PC-3 (cell line): Measurements from ENCODE around the gene RTF1. TPM values are rescaled to one million over a fixed set of nuclear protein-coding genes. Genes with fewer than 3 reads are reported as not detected.

ENCODE experiments used
- ATAC-seq: fragments of 200-7000 bp; cut with Tn5 transposase; 2 replicates; pipeline ENCODE4 v1.9.1; 2020; ENCODE audit warnings: mild to moderate bottlenecking, moderate library complexity
- BruUV-seq: library from RNA; stranded (reverse); fragments of 400-500 nt; replicated peaks from 2 replicates; lab custom pipeline; 2021; lab: Mats Ljungman, UMichigan
- CTCF ChIA-PET: fragments of 300-600 bp; sonication (Branson Sonifier 250); formaldehyde crosslinking; loops from one replicate; lab custom pipeline; 2022; ENCODE audit warnings: antibody characterized with exemption; lab: Charles Lee
- POLR2A ChIA-PET: fragments of 300-600 bp; sonication (Branson Sonifier 250); formaldehyde crosslinking; loops from one replicate; lab custom pipeline; 2022; ENCODE audit warnings: antibody characterized with exemption; ENCODE audit not compliant: unreplicated experiment; lab: Charles Lee
- DNase-seq: peaks from one replicate; pipeline ENCODE4 v3.0.0-alpha.2; 2015
- H2AFZ ChIP-seq: fragments of 300-600 bp; sonication (generic); 2 replicates; pipeline ENCODE4 v1.6.0; 2016; ENCODE audit warnings: antibody characterized with exemption, low read length
- H3F3A ChIP-seq: fragments of 300-600 bp; sonication (generic); one replicate; pipeline ENCODE4 v1.6.0; 2017; ENCODE audit warnings: antibody characterized with exemption, low read length, control low read depth, mild to moderate bottlenecking; ENCODE audit not compliant: unreplicated experiment
- H3K27ac ChIP-seq: fragments of 300-600 bp; sonication (generic); 2 replicates; pipeline ENCODE4 v1.5.1; 2016; ENCODE audit warnings: mild to moderate bottlenecking, low read length
- H3K27me3 ChIP-seq: fragments of 300-600 bp; sonication (generic); 2 replicates; pipeline ENCODE4 v1.6.1; 2016; ENCODE audit warnings: low read length, mixed read lengths
- H3K36me3 ChIP-seq: fragments of 300-600 bp; sonication (generic); 2 replicates; pipeline ENCODE4 v1.6.1; 2016; ENCODE audit warnings: low read depth, mixed run types, low read length, mixed read lengths
- H3K4me1 ChIP-seq: fragments of 300-600 bp; sonication (generic); 2 replicates; pipeline ENCODE4 v1.5.1; 2016; ENCODE audit warnings: low read length; ENCODE audit not compliant: insufficient read depth
- H3K4me2 ChIP-seq: fragments of 300-600 bp; sonication (generic); 2 replicates; pipeline ENCODE4 v1.6.0; 2016; ENCODE audit warnings: low read length
- H3K4me3 ChIP-seq: fragments of 300-600 bp; sonication (generic); 2 replicates; pipeline ENCODE4 v1.5.1; 2016; ENCODE audit warnings: mild to moderate bottlenecking, low read length, mixed read lengths
- H3K79me2 ChIP-seq: fragments of 300-600 bp; sonication (generic); 2 replicates; pipeline ENCODE4 v1.6.1; 2017; ENCODE audit warnings: low read length, mixed read lengths
- H3K9ac ChIP-seq: fragments of 300-600 bp; sonication (generic); 2 replicates; pipeline ENCODE4 v1.6.0; 2016; ENCODE audit warnings: mild to moderate bottlenecking, low read length
- H3K9me2 ChIP-seq: fragments of 300-600 bp; sonication (generic); replicated peaks from 2 replicates; pipeline ENCODE4 v1.6.1; 2016; ENCODE audit warnings: mixed run types, low read length, mixed read lengths
- H3K9me3 ChIP-seq: fragments of 300-600 bp; sonication (generic); 2 replicates; pipeline ENCODE4 v1.6.1; 2016; ENCODE audit warnings: low read length, mixed read lengths
- H4K20me1 ChIP-seq: fragments of 300-600 bp; sonication (generic); 2 replicates; pipeline ENCODE4 v1.6.1; 2016; ENCODE audit warnings: low read length, mixed read lengths
- EZH2 ChIP-seq: fragments of 300-600 bp; sonication (generic); IDR thresholded peaks from one replicate; pipeline ENCODE4 v1.6.1; 2017; ENCODE audit warnings: antibody characterized with exemption, mild to moderate bottlenecking, low read length; ENCODE audit not compliant: unreplicated experiment
- EZH2phosphoT487 ChIP-seq: fragments of 300-600 bp; sonication (generic); IDR thresholded peaks from 2 replicates; pipeline ENCODE4 v1.6.1; 2018; ENCODE audit warnings: mild to moderate bottlenecking, antibody characterized with exemption, low read length, borderline replicate concordance
- intact Hi-C: fragments of 100-400 bp; cut with micrococcal nuclease; formaldehyde crosslinking; loops from 2 replicates; pipeline ENCODE4 v1.9.0; 2023
- total RNA-seq: library from RNA; depleted of rRNA; stranded (reverse); fragments of >200 nt; gene quantifications from 2 replicates; pipeline ENCODE4 v1.2.3, GENCODE V29; 2014; rRNA removed
- TF ChIP-seq, protein P1 (sequence below): fragments of 300-600 bp; sonication (generic); conservative IDR thresholded peaks from 2 replicates; pipeline ENCODE4 v1.5.1; 2017; ENCODE audit warnings: antibody characterized with exemption, low read depth, mild to moderate bottlenecking, low read length

The RTF1 gene
- total RNA-seq, 1 experiment from 2014 or later, result 20.2 TPM

DNA sequence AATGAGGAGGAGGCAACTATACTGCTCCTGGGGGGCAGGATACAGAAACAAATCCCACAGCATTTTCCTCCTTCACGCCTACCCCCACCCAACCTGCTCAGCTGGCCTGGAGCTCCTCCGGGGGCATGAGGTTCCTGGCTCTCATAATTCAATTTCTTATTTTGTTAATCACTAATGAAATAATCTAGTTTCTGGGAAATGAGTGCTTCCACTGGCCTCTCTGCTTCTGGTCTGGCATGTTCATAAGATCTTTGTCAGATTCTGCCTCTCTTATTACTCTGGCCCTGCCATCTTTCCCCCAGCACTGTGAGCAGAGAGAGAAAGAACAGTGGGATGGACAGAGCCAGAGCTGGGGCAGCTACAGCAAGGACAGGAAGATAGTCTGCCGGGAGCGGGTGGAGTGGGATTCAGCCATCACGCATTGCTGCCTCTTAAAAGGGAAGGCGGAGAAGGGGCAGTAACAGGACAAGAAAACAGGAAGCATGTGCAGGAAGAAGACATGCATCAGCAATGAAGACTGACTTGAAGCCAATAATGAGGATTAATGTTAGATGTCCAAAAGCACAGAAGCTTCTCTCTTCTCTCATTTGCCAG is 113.6 kb downstream of the RTF1 start:
- intact Hi-C loops, result no loop called here
- no TSS peak for BruUV-seq
- DNase-seq (no peak), ATAC-seq (no peak)
- H3K9me3 ChIP-seq, result no peaks in the 10 kb centered on the region
- ChIA-PET POLR2A (no interaction called here), CTCF (no interaction called here)
- no peak overlapping the region for H2AFZ ChIP-seq
- H3K27ac ChIP-seq, result no peak overlapping the region
- TF ChIP-seq, protein P1, sequence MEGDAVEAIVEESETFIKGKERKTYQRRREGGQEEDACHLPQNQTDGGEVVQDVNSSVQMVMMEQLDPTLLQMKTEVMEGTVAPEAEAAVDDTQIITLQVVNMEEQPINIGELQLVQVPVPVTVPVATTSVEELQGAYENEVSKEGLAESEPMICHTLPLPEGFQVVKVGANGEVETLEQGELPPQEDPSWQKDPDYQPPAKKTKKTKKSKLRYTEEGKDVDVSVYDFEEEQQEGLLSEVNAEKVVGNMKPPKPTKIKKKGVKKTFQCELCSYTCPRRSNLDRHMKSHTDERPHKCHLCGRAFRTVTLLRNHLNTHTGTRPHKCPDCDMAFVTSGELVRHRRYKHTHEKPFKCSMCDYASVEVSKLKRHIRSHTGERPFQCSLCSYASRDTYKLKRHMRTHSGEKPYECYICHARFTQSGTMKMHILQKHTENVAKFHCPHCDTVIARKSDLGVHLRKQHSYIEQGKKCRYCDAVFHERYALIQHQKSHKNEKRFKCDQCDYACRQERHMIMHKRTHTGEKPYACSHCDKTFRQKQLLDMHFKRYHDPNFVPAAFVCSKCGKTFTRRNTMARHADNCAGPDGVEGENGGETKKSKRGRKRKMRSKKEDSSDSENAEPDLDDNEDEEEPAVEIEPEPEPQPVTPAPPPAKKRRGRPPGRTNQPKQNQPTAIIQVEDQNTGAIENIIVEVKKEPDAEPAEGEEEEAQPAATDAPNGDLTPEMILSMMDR, result no peak
- no peak for TF ChIP-seq EZH2
- TF ChIP-seq EZH2phosphoT487, result no peak
- no peaks in the 10 kb centered on the region for H3K27me3 ChIP-seq
- peaks cover 25% of the 10 kb centered on the region for H3K36me3 ChIP-seq
- H3K4me3 ChIP-seq, result no peak overlapping the region
- H4K20me1 ChIP-seq, result no peaks in the 10 kb centered on the region
- H3K4me1 ChIP-seq, result no peaks in the 10 kb centered on the region
- no peak overlapping the region for H3K9ac ChIP-seq
- H3F3A ChIP-seq, result no peaks in the 10 kb centered on the region
- no peaks in the 10 kb centered on the region for H3K9me2 ChIP-seq
- no peak overlapping the region for H3K4me2 ChIP-seq
- H3K79me2 ChIP-seq, result no peaks in the 10 kb centered on the region

Other genes with a start within 250 kb of the RTF1 start
- gene EXD1, start 186.3 kb upstream of the RTF1 start, total RNA-seq, result not detected in 2 replicates
- gene CHP1, start 185.8 kb upstream of the RTF1 start, total RNA-seq, result 62.2 and 107 TPM in 2 replicates
- gene OIP5, start 84.5 kb upstream of the RTF1 start, total RNA-seq, result 26.6 and 40.3 TPM in 2 replicates
- 96.2 and 178 TPM in 2 replicates for gene NUSAP1, start 84.2 kb upstream of the RTF1 start, total RNA-seq
- gene NDUFAF1, start 14.6 kb upstream of the RTF1 start, total RNA-seq, result 22.4 and 47.2 TPM in 2 replicates
- gene ITPKA, start 76.8 kb downstream of the RTF1 start, total RNA-seq, result 7.8 and 16.8 TPM in 2 replicates
- gene LTK, start 96.7 kb downstream of the RTF1 start, total RNA-seq, result 0.07 and 0.29 TPM in 2 replicates
- 28.4 and 51.1 TPM in 2 replicates for gene RPAP1, start 127.2 kb downstream of the RTF1 start, total RNA-seq
- 20.0 and 23.5 TPM in 2 replicates for gene TYRO3, start 142.1 kb downstream of the RTF1 start, total RNA-seq
- gene MGA, start 243.3 kb downstream of the RTF1 start, total RNA-seq, result 19.0 and 21.2 TPM in 2 replicates